OCI-LY7 (cell line): ENCODE measurements around the gene ZNF586. TPM values are rescaled to one million over a fixed set of nuclear protein-coding genes. Genes with fewer than 3 reads are reported as not detected.

Experiments used
- BruUV-seq: library from RNA; stranded (reverse); fragments of 400-500 nt; replicated peaks from 2 replicates; lab custom pipeline; 2021; lab: Mats Ljungman, UMichigan
- CTCF ChIA-PET: fragments of 300-600 bp; sonication (Branson Sonifier 250); formaldehyde crosslinking; loops from one replicate; lab custom pipeline; 2022; ENCODE audit warnings: antibody characterized with exemption; ENCODE audit not compliant: unreplicated experiment; lab: Charles Lee
- POLR2A ChIA-PET: fragments of 300-600 bp; sonication (Branson Sonifier 250); formaldehyde crosslinking; loops from one replicate; lab custom pipeline; 2022; ENCODE audit warnings: antibody characterized with exemption; lab: Charles Lee
- DNase-seq: peaks from one replicate; pipeline ENCODE4 v3.0.0-alpha.2; 2015; ENCODE audit warnings: low spot score
- H2AFZ ChIP-seq: fragments of 200-600 bp; sonication (generic), shearing (Covaris generic); 2 replicates; pipeline ENCODE4 v1.6.1; 2014; ENCODE audit warnings: mild to moderate bottlenecking, antibody characterized with exemption, low read length, moderate library complexity
- H3K27ac ChIP-seq: fragments of 200-600 bp; sonication (generic); 2 replicates; pipeline ENCODE4 v1.5.1; 2014; ENCODE audit warnings: mixed run types, low read depth, mild to moderate bottlenecking, moderate library complexity, low read length, inconsistent platforms; ENCODE audit not compliant: poor library complexity, severe bottlenecking
- H3K36me3 ChIP-seq: fragments of 200-600 bp; sonication (generic); 2 replicates; pipeline ENCODE4 v1.6.1; 2014; ENCODE audit warnings: mild to moderate bottlenecking, antibody characterized with exemption, low read length, moderate library complexity, mixed read lengths; ENCODE audit not compliant: insufficient read depth
- H3K4me1 ChIP-seq: fragments of 200-600 bp; sonication (generic); 2 replicates; pipeline ENCODE4 v1.5.1; 2014; ENCODE audit warnings: mild to moderate bottlenecking, low read length; ENCODE audit not compliant: insufficient read depth, poor library complexity, severe bottlenecking
- H3K4me2 ChIP-seq: fragments of 200-600 bp; sonication (generic); 2 replicates; pipeline ENCODE4 v1.6.1; 2014; ENCODE audit warnings: mild to moderate bottlenecking, low read length
- H3K4me3 ChIP-seq: fragments of 200-600 bp; sonication (generic); 2 replicates; pipeline ENCODE4 v1.5.1; 2014; ENCODE audit warnings: mild to moderate bottlenecking, low read depth, low read length; ENCODE audit not compliant: poor library complexity, severe bottlenecking
- H3K79me2 ChIP-seq: fragments of 200-600 bp; sonication (generic); 2 replicates; pipeline ENCODE4 v1.6.1; 2016; ENCODE audit warnings: low read depth, mild to moderate bottlenecking, low read length, moderate library complexity, mixed read lengths; ENCODE audit not compliant: insufficient read depth
- H3K9me2 ChIP-seq: fragments of 200-600 bp; sonication (generic); 2 replicates; pipeline ENCODE4 v1.6.1; 2016; ENCODE audit warnings: mild to moderate bottlenecking, low read length, mixed read lengths; ENCODE audit not compliant: insufficient read depth
- H3K9me3 ChIP-seq: fragments of 200-600 bp; sonication (generic); 2 replicates; pipeline ENCODE4 v1.6.1; 2014; ENCODE audit warnings: mild to moderate bottlenecking, mixed run types, low read length, mixed read lengths
- H4K20me1 ChIP-seq: fragments of 200-600 bp; sonication (generic); 2 replicates; pipeline ENCODE4 v1.6.1; 2014; ENCODE audit warnings: mild to moderate bottlenecking, antibody characterized with exemption, low read length, moderate library complexity, mixed read lengths; ENCODE audit not compliant: insufficient read depth
- EZH2phosphoT487 ChIP-seq: fragments of 200-600 bp; sonication (generic); IDR thresholded peaks from 2 replicates; pipeline ENCODE4 v1.6.1; 2018; ENCODE audit warnings: low read depth, borderline replicate concordance, mild to moderate bottlenecking, mixed run types, antibody characterized with exemption, low read length, moderate library complexity, mixed read lengths
- intact Hi-C: fragments of 100-400 bp; cut with micrococcal nuclease; formaldehyde crosslinking; loops from one replicate; pipeline ENCODE4 v1.10.0; 2022; ENCODE audit not compliant: unreplicated experiment
- total RNA-seq, 2 experiments: library from RNA; depleted of rRNA in 1 of 2; stranded (reverse); fragments of >200 nt in 1 of 2; shearing (Covaris generic) in 1 of 2; gene quantifications; 2 replicates each; pipeline ENCODE4 v1.2.3, GENCODE V29; 2014 to 2022
- TF ChIP-seq, protein P1 (sequence below): fragments of 200-600 bp; sonication (generic); conservative IDR thresholded peaks from 2 replicates; pipeline ENCODE4 v1.5.1; 2014; ENCODE audit warnings: mild to moderate bottlenecking, antibody characterized with exemption, low read length, moderate library complexity, mixed read lengths

The ZNF586 gene
- total RNA-seq, 2 experiments from 2014 or later, result 19.7 to 25.2 TPM

DNA sequence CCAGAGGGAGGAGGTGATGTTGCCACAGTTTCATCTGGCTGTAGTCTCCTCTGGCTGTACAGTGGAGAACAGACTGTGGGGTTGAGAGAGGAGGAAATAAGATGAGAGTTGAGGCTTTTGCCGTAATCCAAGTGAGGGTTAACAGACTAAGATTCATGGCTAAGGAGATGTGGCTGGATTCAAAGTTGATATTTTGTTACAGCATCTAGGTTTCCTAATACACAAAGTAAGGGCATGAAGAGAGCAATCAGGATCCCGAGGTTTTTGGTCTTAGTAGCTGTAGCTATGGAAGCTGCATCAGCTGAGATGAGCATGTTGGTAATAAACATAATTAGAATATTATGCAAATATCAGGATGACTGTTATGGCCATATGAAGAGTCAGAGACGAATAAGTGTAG, 21.4 kb upstream of the ZNF586 start:
- H4K20me1 ChIP-seq, result no peaks in the 10 kb centered on the region
- H3K4me3 ChIP-seq, result peak overlapping the region; percentile 92
- no peaks in the 10 kb centered on the region for H3K9me2 ChIP-seq
- H3K79me2 ChIP-seq, result peaks cover 33% of the 10 kb centered on the region
- POLR2A ChIA-PET, result interaction anchor here (1.0 kb wide), 1 partner anchor 9 kb away, joined by 3 read pairs; no protein-coding TSS in a partner anchor
- H3K4me2 ChIP-seq, result peak overlapping the region; percentile 93
- H3K9me3 ChIP-seq, result no peaks in the 10 kb centered on the region
- DNase-seq, result no peak
- no peak overlapping the region for H3K27ac ChIP-seq
- intact Hi-C loops, result no loop called here
- H3K36me3 ChIP-seq, result peaks cover 50% of the 10 kb centered on the region
- no peak overlapping the region for H2AFZ ChIP-seq
- TF ChIP-seq EZH2phosphoT487, result no peak
- TF ChIP-seq, protein P1, sequence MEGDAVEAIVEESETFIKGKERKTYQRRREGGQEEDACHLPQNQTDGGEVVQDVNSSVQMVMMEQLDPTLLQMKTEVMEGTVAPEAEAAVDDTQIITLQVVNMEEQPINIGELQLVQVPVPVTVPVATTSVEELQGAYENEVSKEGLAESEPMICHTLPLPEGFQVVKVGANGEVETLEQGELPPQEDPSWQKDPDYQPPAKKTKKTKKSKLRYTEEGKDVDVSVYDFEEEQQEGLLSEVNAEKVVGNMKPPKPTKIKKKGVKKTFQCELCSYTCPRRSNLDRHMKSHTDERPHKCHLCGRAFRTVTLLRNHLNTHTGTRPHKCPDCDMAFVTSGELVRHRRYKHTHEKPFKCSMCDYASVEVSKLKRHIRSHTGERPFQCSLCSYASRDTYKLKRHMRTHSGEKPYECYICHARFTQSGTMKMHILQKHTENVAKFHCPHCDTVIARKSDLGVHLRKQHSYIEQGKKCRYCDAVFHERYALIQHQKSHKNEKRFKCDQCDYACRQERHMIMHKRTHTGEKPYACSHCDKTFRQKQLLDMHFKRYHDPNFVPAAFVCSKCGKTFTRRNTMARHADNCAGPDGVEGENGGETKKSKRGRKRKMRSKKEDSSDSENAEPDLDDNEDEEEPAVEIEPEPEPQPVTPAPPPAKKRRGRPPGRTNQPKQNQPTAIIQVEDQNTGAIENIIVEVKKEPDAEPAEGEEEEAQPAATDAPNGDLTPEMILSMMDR, result no peak
- H3K4me1 ChIP-seq, result peaks cover 13% of the 10 kb centered on the region
- CTCF ChIA-PET, result no interaction called here
- no TSS peak for BruUV-seq

DNA sequence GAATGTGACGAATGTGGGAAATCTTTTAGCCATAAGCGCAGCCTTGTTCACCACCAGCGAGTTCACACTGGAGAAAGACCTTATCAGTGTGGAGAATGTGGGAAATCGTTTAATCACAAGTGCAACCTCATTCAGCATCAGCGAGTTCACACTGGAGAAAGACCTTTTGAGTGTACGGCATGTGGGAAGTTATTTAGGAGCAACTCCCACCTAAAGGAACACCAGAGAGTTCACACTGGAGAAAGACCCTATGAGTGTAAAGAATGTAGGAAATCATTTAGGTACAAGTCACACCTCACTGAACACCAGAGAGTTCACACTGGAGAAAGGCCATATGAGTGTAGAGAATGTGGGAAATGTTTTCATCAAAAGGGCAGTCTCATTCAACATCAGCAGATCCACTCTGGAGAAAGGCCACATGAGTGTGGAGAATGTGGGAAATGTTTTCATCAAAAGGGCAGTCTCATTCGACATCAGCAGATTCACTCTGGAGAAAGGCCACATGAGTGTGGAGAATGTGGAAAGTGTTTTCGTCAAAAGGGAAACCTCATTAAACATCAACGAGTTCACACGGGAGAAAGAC, 15.3 kb upstream of the ZNF586 start:
- BruUV-seq, result no TSS peak
- CTCF ChIA-PET, result no interaction called here

DNA sequence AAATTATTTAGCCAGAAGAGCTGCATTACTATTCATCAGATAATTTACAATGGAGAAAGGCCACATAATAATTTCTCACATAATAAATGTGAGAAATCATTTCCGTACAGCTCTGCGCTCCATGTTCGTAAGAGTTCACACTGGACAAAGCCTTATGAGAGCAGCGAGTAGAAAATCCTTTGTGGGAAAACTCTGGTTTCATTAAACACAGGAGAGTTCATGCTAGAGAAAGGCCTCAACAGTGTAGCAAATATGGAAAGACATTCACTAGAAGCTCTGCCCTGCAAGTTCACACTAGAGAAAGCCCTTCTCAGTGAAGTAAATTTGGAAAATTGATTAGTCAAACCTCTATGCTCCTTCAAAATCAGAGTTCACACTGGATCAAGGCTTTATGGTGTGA, 14.4 kb upstream of the ZNF586 start:
- intact Hi-C loops, result no loop called here
- Histone ChIP-seq H4K20me1 (no peaks in the 10 kb centered on the region), H3K4me2 (no peak overlapping the region), H3K9me2 (no peaks in the 10 kb centered on the region), H3K4me3 (no peak overlapping the region), H3K79me2 (peaks cover 2% of the 10 kb centered on the region; the same call in 1 of the 2 replicates), H2AFZ (no peak overlapping the region), H3K27ac (no peak overlapping the region), H3K36me3 (peaks cover 96% of the 10 kb centered on the region), H3K9me3 (no peaks in the 10 kb centered on the region), H3K4me1 (no peaks in the 10 kb centered on the region)
- BruUV-seq, result no TSS peak
- CTCF ChIA-PET, result no interaction called here
- POLR2A ChIA-PET, result no interaction called here
- TF ChIP-seq EZH2phosphoT487, result no peak
- TF ChIP-seq, protein P1, result no peak
- no peak for DNase-seq

More for the DNA sequence above, 15.3 kb upstream of the ZNF586 start:
- TF ChIP-seq, protein P1, result no peak
- TF ChIP-seq EZH2phosphoT487, result no peak
- Histone ChIP-seq H3K4me1 (no peaks in the 10 kb centered on the region), H3K9me2 (no peaks in the 10 kb centered on the region), H2AFZ (no peak overlapping the region), H3K4me3 (no peak overlapping the region), H3K4me2 (no peak overlapping the region), H4K20me1 (no peaks in the 10 kb centered on the region), H3K36me3 (peaks cover 96% of the 10 kb centered on the region), H3K79me2 (peaks cover 10% of the 10 kb centered on the region; the same call in 1 of the 2 replicates), H3K27ac (no peak overlapping the region), H3K9me3 (no peaks in the 10 kb centered on the region)
- no peak for DNase-seq
- intact Hi-C loops, result no loop called here
- POLR2A ChIA-PET, result no interaction called here
